H1 (cell line): ENCODE results near the gene EXOSC10. TPM values are rescaled to one million over a fixed set of nuclear protein-coding genes. Genes with fewer than 3 reads are reported as not detected.

ENCODE experiments used
- CTCF ChIA-PET: fragments of 300-600 bp; sonication (Branson Sonifier 250); formaldehyde crosslinking; loops from one replicate; lab custom pipeline; 2021; ENCODE audit not compliant: partially characterized antibody; lab: Charles Lee
- POLR2A ChIA-PET: fragments of 300-600 bp; sonication (Branson Sonifier 250); formaldehyde crosslinking; loops from one replicate; lab custom pipeline; 2021; ENCODE audit warnings: inconsistent platforms; ENCODE audit not compliant: partially characterized antibody; lab: Charles Lee
- DNase-seq, 2 experiments: peaks; one replicate each; pipeline versions ENCODE4 v3.0.0 to v3.0.0-alpha.2; 2010 to 2022; ENCODE audit warnings: low spot score in 2 of 2, low read depth in 1 of 2, mixed read lengths in 1 of 2
- FAIRE-seq: peaks from 2 replicates; lab custom pipeline; 2011; peaks lifted over from hg19 to GRCh38; lab: Jason Lieb, UNC
- H2AFZ ChIP-seq: 2 replicates; pipeline ENCODE4 v1.8.1; 2012; ENCODE audit warnings: low read length, inconsistent platforms
- H2AK5ac ChIP-seq: 2 replicates; pipeline ENCODE4 v1.6.1; 2013; ENCODE audit warnings: low read depth, low read length
- H2BK120ac ChIP-seq: replicated peaks from 2 replicates; pipeline ENCODE3; 2013; ENCODE audit warnings: low read depth, low read length, inconsistent platforms
- H2BK12ac ChIP-seq: 2 replicates; pipeline ENCODE4 v1.6.1; 2013; ENCODE audit warnings: low read depth, low read length
- H2BK15ac ChIP-seq: 2 replicates; pipeline ENCODE4 v1.6.1; 2013; ENCODE audit warnings: low read length
- H2BK20ac ChIP-seq: 2 replicates; pipeline ENCODE4 v1.6.1; 2013; ENCODE audit warnings: low read length
- H2BK5ac ChIP-seq: 2 replicates; pipeline ENCODE4 v1.6.1; 2013; ENCODE audit warnings: low read depth, low read length
- H3K14ac ChIP-seq: 2 replicates; pipeline ENCODE4 v1.6.1; 2013; ENCODE audit warnings: inconsistent platforms; ENCODE audit not compliant: insufficient read length
- H3K18ac ChIP-seq: 2 replicates; pipeline ENCODE4 v1.6.1; 2013; ENCODE audit warnings: low read length; ENCODE audit errors: extremely low read depth
- H3K23ac ChIP-seq: 2 replicates; pipeline ENCODE4 v1.6.1; 2013; ENCODE audit warnings: inconsistent platforms; ENCODE audit not compliant: insufficient read length
- H3K23me2 ChIP-seq: 2 replicates; pipeline ENCODE4 v1.6.1; 2013; ENCODE audit warnings: low read depth, low read length
- H3K27ac ChIP-seq: 2 replicates; pipeline ENCODE4 v1.6.1; 2011; ENCODE audit warnings: low read depth, low read length, inconsistent platforms
- H3K27me3 ChIP-seq, 4 experiments: replicated peaks in 1 of 4; 1 replicate in 1 of 4; 2 replicates in 3 of 4; pipeline versions ENCODE4 v1.6.1 to v1.8.1; 2011 to 2013; ENCODE audit warnings: low read length in 3 of 4, mild to moderate bottlenecking in 3 of 4, inconsistent platforms in 2 of 4, mixed read lengths in 2 of 4, moderate library complexity in 1 of 4; ENCODE audit not compliant: control insufficient read depth in 3 of 4, insufficient read depth in 3 of 4; ENCODE audit errors: extremely low read depth in 1 of 4
- H3K36me3 ChIP-seq, 4 experiments: 2 replicates each; pipeline versions ENCODE4 v1.6.1 to v1.8.1; 2011 to 2013; ENCODE audit warnings: mild to moderate bottlenecking in 4 of 4, low read length in 3 of 4, moderate library complexity in 2 of 4, control low read depth in 1 of 4, inconsistent platforms in 1 of 4; ENCODE audit not compliant: insufficient read depth in 4 of 4, control insufficient read depth in 2 of 4
- H3K4ac ChIP-seq: replicated peaks from 2 replicates; pipeline ENCODE3; 2013; ENCODE audit warnings: low read length, low read depth, mixed read lengths, inconsistent platforms; ENCODE audit not compliant: insufficient read length
- H3K4me1 ChIP-seq, 4 experiments: replicated peaks in 1 of 4; 1 replicate in 1 of 4; 2 replicates in 3 of 4; pipeline versions ENCODE4 v1.6.1 to v1.8.1; 2011 to 2013; ENCODE audit warnings: low read length in 3 of 4, inconsistent platforms in 2 of 4, mixed read lengths in 1 of 4; ENCODE audit not compliant: insufficient read depth in 4 of 4, control insufficient read depth in 3 of 4
- H3K4me2 ChIP-seq, 2 experiments: 2 replicates each; pipeline versions ENCODE4 v1.6.1 to v1.8.1; 2011 to 2013; ENCODE audit warnings: low read depth in 2 of 2, low read length in 2 of 2, control low read depth in 1 of 2, inconsistent platforms in 1 of 2, mild to moderate bottlenecking in 1 of 2; ENCODE audit not compliant: insufficient read depth in 1 of 2
- H3K4me3 ChIP-seq, 4 experiments: fragments of 200-600, 300-600 bp in 1 of 4; sonication (generic), shearing (Covaris generic), sonication (Bioruptor Twin) in 1 of 4; 2 replicates each; pipeline versions ENCODE4 v1.5.1 to v1.8.1; 2011 to 2016; ENCODE audit warnings: low read length in 4 of 4, low read depth in 3 of 4, control low read depth in 2 of 4, inconsistent platforms in 2 of 4, mild to moderate bottlenecking in 2 of 4, mixed read lengths in 1 of 4, moderate library complexity in 1 of 4; ENCODE audit not compliant: insufficient read depth in 2 of 4; ENCODE audit errors: extremely low read depth in 1 of 4
- H3K56ac ChIP-seq: replicated peaks from 2 replicates; pipeline ENCODE3; 2013; ENCODE audit warnings: low read depth, mild to moderate bottlenecking, mixed read lengths, low read length, inconsistent platforms; ENCODE audit not compliant: insufficient read length
- H3K79me1 ChIP-seq: 2 replicates; pipeline ENCODE4 v1.6.1; 2013; ENCODE audit warnings: low read depth, low read length, control low read depth
- H3K79me2 ChIP-seq, 2 experiments: 2 replicates each; pipeline versions ENCODE4 v1.6.1 to v1.8.1; 2012 to 2013; ENCODE audit warnings: low read length in 2 of 2, mild to moderate bottlenecking in 2 of 2, inconsistent platforms in 1 of 2; ENCODE audit not compliant: insufficient read depth in 2 of 2, control insufficient read depth in 1 of 2
- H3K9ac ChIP-seq, 4 experiments: replicated peaks in 1 of 4; 1 replicate in 1 of 4; 2 replicates in 3 of 4; pipeline versions ENCODE4 v1.6.1 to v1.8.1; 2011 to 2013; ENCODE audit warnings: low read depth in 3 of 4, low read length in 3 of 4, control low read depth in 2 of 4, mild to moderate bottlenecking in 2 of 4, moderate library complexity in 2 of 4, inconsistent platforms in 1 of 4; ENCODE audit errors: extremely low read depth in 1 of 4
- H3K9me3 ChIP-seq, 2 experiments: 2 replicates each; pipeline versions ENCODE4 v1.6.1 to v1.8.1; 2012 to 2013; ENCODE audit warnings: mild to moderate bottlenecking in 2 of 2, moderate library complexity in 2 of 2, control low read depth in 1 of 2, inconsistent platforms in 1 of 2, low read depth in 1 of 2, low read length in 1 of 2, mixed read lengths in 1 of 2; ENCODE audit not compliant: insufficient read depth in 2 of 2
- H4K20me1 ChIP-seq, 2 experiments: replicated peaks in 1 of 2; 2 replicates each; pipeline versions ENCODE3 to v1.8.1; 2011 to 2013; ENCODE audit warnings: inconsistent platforms in 2 of 2, low read length in 2 of 2, mild to moderate bottlenecking in 1 of 2; ENCODE audit not compliant: insufficient read depth in 2 of 2, control insufficient read depth in 1 of 2
- H4K5ac ChIP-seq: 2 replicates; pipeline ENCODE4 v1.6.1; 2013; ENCODE audit warnings: low read length, low read depth, mixed read lengths, inconsistent platforms; ENCODE audit not compliant: insufficient read length
- H4K8ac ChIP-seq: 2 replicates; pipeline ENCODE4 v1.8.0; 2013; ENCODE audit warnings: mild to moderate bottlenecking, moderate library complexity, low read length, inconsistent platforms; ENCODE audit not compliant: insufficient read depth; ENCODE audit errors: extremely low read depth
- H4K91ac ChIP-seq: replicated peaks from 2 replicates; pipeline ENCODE3; 2013; ENCODE audit warnings: low read length, mixed read lengths, inconsistent platforms; ENCODE audit not compliant: insufficient read length
- KDM5A ChIP-seq: fragments of 200-600 bp; IDR thresholded peaks from 2 replicates; pipeline ENCODE4 v1.7.1; 2012; ENCODE audit warnings: mild to moderate bottlenecking, low read length, inconsistent platforms, mixed read lengths
- RNF2 ChIP-seq: fragments of 200-900, 300-1000 bp; sonication (generic); IDR thresholded peaks from 2 replicates; pipeline ENCODE4 v1.7.1; 2016; ENCODE audit warnings: borderline replicate concordance, low read depth, mild to moderate bottlenecking, antibody characterized with exemption, low read length; ENCODE audit not compliant: poor library complexity, severe bottlenecking; ENCODE audit errors: missing control alignments
- WGBS, 2 experiments: shearing (Covaris generic) in 1 of 2; methylation state at CpG; one replicate each; pipeline versions ENCODE4 v1.1.6 to v1.1.7; 2013 to 2015; ENCODE audit warnings: low lambda C conversion rate in 2 of 2, mixed read lengths in 2 of 2, inconsistent platforms in 1 of 2, low coverage in 1 of 2, missing lambda C conversion rate in 1 of 2; ENCODE audit not compliant: insufficient replicate concordance in 2 of 2, insufficient coverage in 1 of 2, insufficient read length in 1 of 2; ENCODE audit errors: extremely low coverage in 1 of 2, missing lambda C conversion rate in 1 of 2; 5-methylcytosine and 5-hydroxymethylcytosine counted together
- polyA plus RNA-seq, 7 experiments: library from polyadenylated mRNA; depleted of rRNA in 3 of 7; stranded (reverse) in 5 of 7; unstranded in 2 of 7; fragments of >200 nt in 5 of 7; fragments of 200-250 nt in 2 of 7; gene quantifications; 1 replicate in 5 of 7; 2 replicates in 1 of 7; 4 replicates in 1 of 7; pipeline versions ENCODE4 v1.2.1 to v1.2.3, GENCODE V29; 2011 to 2013; ENCODE audit warnings: missing spikeins in 2 of 7, mixed read lengths in 2 of 7
- total RNA-seq: library from RNA; stranded (reverse); fragmentation: NEBNext Ultra II Directional; extraction: Animal tissue kit (Norgen Biotek cat#: 25700); gene quantifications from 2 replicates; pipeline ENCODE4 v1.2.1, GENCODE V29; 2021

Gene EXOSC10
- total and polyA plus RNA-seq, 2 of the 8 experiments (the other 6 are each of a cell fraction or from before 2014, with no cell fraction given): 57.9 to 86.1 TPM

GRCh38 chr1:11042065-11042464, 57.6 kb downstream of the EXOSC10 start:
- Histone ChIP-seq H3K56ac (peak overlapping the region; percentile 95), H2AFZ (no peak overlapping the region), H3K4ac (no peak overlapping the region), H2AK5ac (no peak overlapping the region), H3K4me3 (no peak overlapping the region), H3K36me3 (no peaks in the 10 kb centered on the region), H3K27me3 (no peaks in the 10 kb centered on the region), H4K91ac (no peak overlapping the region), H3K14ac (no peak overlapping the region), H2BK120ac (no peak overlapping the region), H2BK5ac (no peak overlapping the region), H3K79me1 (no peaks in the 10 kb centered on the region), H3K79me2 (no peaks in the 10 kb centered on the region), H3K23ac (no peak overlapping the region), H2BK15ac (no peak overlapping the region), H3K9ac (no peak overlapping the region), H3K4me1 (peaks cover 0 to 10% (median 1%) of the 10 kb centered on the region in 4 experiments; a peak in 4 of 7 replicates), H3K4me2 (no peak overlapping the region), H3K27ac (no peak overlapping the region), H3K9me3 (no peaks in the 10 kb centered on the region), H4K20me1 (peaks cover 0 to 13% of the 10 kb centered on the region in 2 experiments), H4K5ac (no peak overlapping the region), H2BK12ac (no peak overlapping the region), H2BK20ac (no peak overlapping the region), H3K18ac (no peak overlapping the region), H3K23me2 (peaks cover 32% of the 10 kb centered on the region; the same call in 1 of the 2 replicates), H4K8ac (no peak overlapping the region)
- DNase-seq (no peak), FAIRE-seq (no peak)
- ChIA-PET POLR2A (interaction anchor here (1.0 to 2.1 kb wide), 2 partner anchors 10 kb away, joined by 3 to 16 read pairs; no protein-coding TSS in a partner anchor), CTCF (no interaction called here)
- no peak for TF ChIP-seq KDM5A
- TF ChIP-seq RNF2: peak; percentile 35
- WGBS, 2 experiments: 79 to 86% methylated on average over 1 to 3 of the region's 3 CpGs
